ENCODE results near the gene C19orf25.

The C19orf25 gene

GRCh38 chr19:1434577-1435060, 44.4 kb downstream of the C19orf25 start:
- no peak for DNase-seq

GRCh38 chr19:1434040-1434366, 45.0 kb downstream of the C19orf25 start:
- no peak for DNase-seq

GRCh38 chr19:1433119-1434039, 45.6 kb downstream of the C19orf25 start:
- no peak for DNase-seq

GRCh38 chr19:1432507-1432887, 46.5 kb downstream of the C19orf25 start:
- no peak for DNase-seq

- no peak for DNase-seq
Measured at GRCh38 chr19:1431759-1432506, 47.1 kb downstream of the C19orf25 start.

- no peak for DNase-seq
Measured at GRCh38 chr19:1430246-1430645, 48.8 kb downstream of the C19orf25 start.

- no peak for DNase-seq
Measured at GRCh38 chr19:1429750-1430149, 49.3 kb downstream of the C19orf25 start.

GRCh38 chr19:1428738-1429391, 50.1 kb downstream of the C19orf25 start:
- DNase-seq, result no peak

GRCh38 chr19:1427221-1427920, 51.6 kb downstream of the C19orf25 start:
- DNase-seq, result peak in 11 of 56 donors; percentile 7 to 57 (median 29)

- no peak for DNase-seq
Measured at GRCh38 chr19:1426736-1427135, 52.3 kb downstream of the C19orf25 start.

GRCh38 chr19:1425902-1426301, 53.1 kb downstream of the C19orf25 start:
- no peak for DNase-seq

GRCh38 chr19:1425102-1425837, 53.7 kb downstream of the C19orf25 start:
- no peak for DNase-seq

- no peak for DNase-seq
Measured at GRCh38 chr19:1424192-1424955, 54.6 kb downstream of the C19orf25 start.

- DNase-seq, result no peak
Measured at GRCh38 chr19:1423436-1424191, 55.4 kb downstream of the C19orf25 start.
